Measurements from ENCODE around the gene TCAP. TPM values are rescaled to one million over a fixed set of nuclear protein-coding genes. Genes with fewer than 3 reads are reported as not detected.
A peak's percentile ranks its signal among the peaks of the same experiment; 100 is the strongest.

TCAP gene
- total and polyA plus RNA-seq, 4 donors, result 0.82 to 1.4 (median 1.2) TPM

DNA sequence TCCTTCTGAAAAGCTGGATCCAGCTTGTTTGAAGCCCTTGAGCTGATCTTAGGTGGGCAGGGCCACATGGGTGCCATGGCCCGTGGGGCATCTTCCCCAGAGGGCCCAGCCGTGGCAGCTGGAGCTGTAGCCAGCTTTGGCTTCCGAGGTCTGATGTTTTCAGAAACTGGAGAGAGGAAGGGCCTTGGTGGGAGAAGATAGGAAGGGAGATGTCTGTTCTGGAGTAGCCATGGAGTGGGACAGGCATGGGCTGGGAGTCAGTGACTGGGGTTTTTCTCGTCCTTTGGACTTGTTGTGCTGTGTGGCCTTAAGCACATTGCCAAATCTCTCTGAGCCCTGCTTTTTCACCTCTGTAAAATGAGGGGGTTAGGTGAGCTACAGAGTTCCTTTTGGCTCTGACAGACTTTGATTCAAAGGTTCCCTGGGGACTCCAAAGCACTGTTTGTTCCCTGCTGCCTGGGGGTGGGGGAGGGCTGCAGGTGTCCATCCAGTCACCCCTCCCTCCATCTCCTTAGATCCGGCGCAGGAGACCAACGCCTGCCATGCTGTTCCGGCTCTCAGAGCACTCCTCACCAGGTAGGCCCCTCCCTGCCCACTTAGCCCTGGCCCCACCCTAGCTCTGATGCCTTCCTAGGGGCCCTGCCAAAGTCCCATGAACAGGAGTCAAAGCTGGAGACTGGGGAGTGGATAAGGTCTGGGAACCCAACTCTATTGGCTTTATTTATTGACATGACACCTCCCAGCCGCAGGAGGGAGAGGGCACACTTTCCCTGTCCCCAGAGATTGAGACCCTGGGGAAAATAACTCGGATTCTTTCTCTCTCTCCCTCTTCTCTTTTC lies 36.3 kb upstream of the TCAP start:
- Histone ChIP-seq H3K9ac (ENCODE audit: insufficient read depth in 1 of 2, low read length in 2 of 2) (no peak overlapping the region), H3K9me3 (ENCODE audit: control insufficient read depth in 4 of 4, insufficient read depth in 3 of 4, low read length in 3 of 4) (no peaks in the 10 kb centered on the region), H3K27ac (ENCODE audit: low read depth in 1 of 2, low read length in 1 of 2) (peak overlapping the region in 1 of 2 donors; percentile 67), H3K36me3 (ENCODE audit: control insufficient read depth in 4 of 4, insufficient read depth in 4 of 4, low read length in 4 of 4) (peaks cover 0 to 3% (median 0%) of the 10 kb centered on the region in 4 donors), H3K4me3 (no peak overlapping the region), H3K4me1 (ENCODE audit: control insufficient read depth in 5 of 5, insufficient read depth in 5 of 5, low read length in 5 of 5) (peaks cover 0 to 43% (median 22%) of the 10 kb centered on the region in 5 donors), H3K27me3 (ENCODE audit: control insufficient read depth in 3 of 3, insufficient read depth in 3 of 3, low read length in 2 of 3) (peaks cover 0 to 11% (median 3%) of the 10 kb centered on the region in 3 donors)
- DNase-seq (no peak), ATAC-seq (ENCODE audit: insufficient read depth, low FRiP score) (peak; percentile 44)
- 71 to 75% methylated on average over 10 of the region's 10 CpGs for WGBS, 2 donors
- no peak for TF ChIP-seq CTCF (IDR thresholded peaks at IDR 0.05; ENCODE audit: control extremely low read depth, extremely low read depth)

DNA sequence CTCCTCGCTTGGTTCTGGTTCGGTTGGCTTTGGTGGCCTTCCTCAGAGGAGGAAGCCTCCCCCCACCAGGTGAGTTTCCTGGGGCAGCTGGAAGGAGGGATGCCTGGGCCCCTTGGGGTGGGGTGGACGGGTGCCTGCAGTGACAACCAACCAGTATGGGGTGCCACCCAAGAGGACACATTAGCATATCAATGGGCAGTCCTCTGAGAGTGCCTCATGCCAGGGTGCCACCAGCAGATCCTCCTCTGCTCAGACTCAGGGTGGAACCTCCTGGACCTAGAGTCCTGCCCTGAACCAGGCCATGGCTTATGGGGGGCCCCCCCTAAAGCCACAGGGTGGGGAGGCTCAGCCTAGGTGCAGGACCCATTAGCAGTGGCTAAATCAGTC lies 35.7 kb upstream of the TCAP start:
- no peak for TF ChIP-seq CTCF (IDR thresholded peaks at IDR 0.05; ENCODE audit: control extremely low read depth, extremely low read depth)

GRCh38 chr17:39629898-39630297 lies 35.3 kb upstream of the TCAP start:
- TF ChIP-seq CTCF (IDR thresholded peaks at IDR 0.05; ENCODE audit: control extremely low read depth, extremely low read depth), result no peak
- Histone ChIP-seq H3K36me3 (ENCODE audit: control insufficient read depth in 4 of 4, insufficient read depth in 4 of 4, low read length in 4 of 4) (peaks cover 0 to 3% (median 0%) of the 10 kb centered on the region in 4 donors), H3K27ac (ENCODE audit: low read depth in 1 of 2, low read length in 1 of 2) (no peak overlapping the region), H3K9me3 (ENCODE audit: control insufficient read depth in 4 of 4, insufficient read depth in 3 of 4, low read length in 3 of 4) (no peaks in the 10 kb centered on the region), H3K9ac (ENCODE audit: insufficient read depth in 1 of 2, low read length in 2 of 2) (no peak overlapping the region), H3K4me1 (ENCODE audit: control insufficient read depth in 5 of 5, insufficient read depth in 5 of 5, low read length in 5 of 5) (peaks cover 0 to 38% (median 18%) of the 10 kb centered on the region in 5 donors), H3K4me3 (no peak overlapping the region), H3K27me3 (ENCODE audit: control insufficient read depth in 3 of 3, insufficient read depth in 3 of 3, low read length in 2 of 3) (peaks cover 0 to 5% (median 3%) of the 10 kb centered on the region in 3 donors)
- DNase-seq (no peak), ATAC-seq (ENCODE audit: insufficient read depth, low FRiP score) (no peak)
- 35 to 64% methylated on average over 12 of the region's 12 CpGs for WGBS, 2 donors

More for the DNA sequence above, 35.7 kb upstream of the TCAP start:
- Histone ChIP-seq H3K9me3 (ENCODE audit: control insufficient read depth in 4 of 4, insufficient read depth in 3 of 4, low read length in 3 of 4) (no peaks in the 10 kb centered on the region), H3K27ac (ENCODE audit: low read depth in 1 of 2, low read length in 1 of 2) (peak overlapping the region in 1 of 2 donors; percentile 26), H3K36me3 (ENCODE audit: control insufficient read depth in 4 of 4, insufficient read depth in 4 of 4, low read length in 4 of 4) (peaks cover 0 to 3% (median 0%) of the 10 kb centered on the region in 4 donors), H3K4me3 (no peak overlapping the region), H3K27me3 (ENCODE audit: control insufficient read depth in 3 of 3, insufficient read depth in 3 of 3, low read length in 2 of 3) (peaks cover 0 to 8% (median 3%) of the 10 kb centered on the region in 3 donors), H3K4me1 (ENCODE audit: control insufficient read depth in 5 of 5, insufficient read depth in 5 of 5, low read length in 5 of 5) (peaks cover 0 to 42% (median 22%) of the 10 kb centered on the region in 5 donors), H3K9ac (ENCODE audit: insufficient read depth in 1 of 2, low read length in 2 of 2) (no peak overlapping the region)
- ATAC-seq (ENCODE audit: insufficient read depth, low FRiP score) (no peak), DNase-seq (no peak)
- 65 to 66% methylated on average over 3 of the region's 3 CpGs for WGBS, 2 donors

Measured in lung (tissue), 12 donors.